ENCODE data around the gene EPHB2.

EPHB2 gene

GRCh38 chr1:22966309-22966708 lies 255.7 kb downstream of the EPHB2 start:
- no peak overlapping the region for H3K4me2 ChIP-seq (ENCODE audit: low read depth, low read length, poor library complexity, severe bottlenecking)

GRCh38 chr1:22967833-22968232 lies 257.2 kb downstream of the EPHB2 start:
- Histone ChIP-seq H2AFZ (ENCODE audit: low read length) (no peak overlapping the region), H3K9me2 (replicated peaks; ENCODE audit: low read depth, low read length) (no peaks in the 10 kb centered on the region), H3K9ac (ENCODE audit: low read depth, low read length, poor library complexity, severe bottlenecking) (no peak overlapping the region), H3F3A (ENCODE audit: low read depth) (no peaks in the 10 kb centered on the region), H4K20me1 (ENCODE audit: insufficient read depth, low read length, poor library complexity, severe bottlenecking) (no peaks in the 10 kb centered on the region), H3K4me3 (ENCODE audit: low read length, poor library complexity, severe bottlenecking) (no peak overlapping the region), H3K79me2 (ENCODE audit: insufficient read depth, low read length) (no peaks in the 10 kb centered on the region), H3K9me3 (ENCODE audit: insufficient read depth, low read depth, low read length) (no peaks in the 10 kb centered on the region), H3K27me3 (ENCODE audit: insufficient read depth, low read length, poor library complexity, severe bottlenecking) (peaks cover 17% of the 10 kb centered on the region), H3K36me3 (ENCODE audit: insufficient read depth, low read length) (no peaks in the 10 kb centered on the region), H3K4me1 (ENCODE audit: insufficient read depth, low read length, poor library complexity, severe bottlenecking) (no peaks in the 10 kb centered on the region), H3K4me2 (ENCODE audit: low read depth, low read length, poor library complexity, severe bottlenecking) (no peak overlapping the region)
- no peak for TF ChIP-seq EZH2phosphoT487 (IDR thresholded peaks at IDR 0.05; ENCODE audit: borderline replicate concordance)
- TF ChIP-seq CTCF (conservative IDR thresholded peaks at IDR 0.05; ENCODE audit: low read length) = no peak

More at GRCh38 chr1:22966309-22966708, 255.7 kb downstream of the EPHB2 start:
- Histone ChIP-seq H3K4me3 (ENCODE audit: low read length, poor library complexity, severe bottlenecking) (no peak overlapping the region), H3F3A (ENCODE audit: low read depth) (no peaks in the 10 kb centered on the region), H3K9me3 (ENCODE audit: insufficient read depth, low read depth, low read length) (no peaks in the 10 kb centered on the region), H2AFZ (ENCODE audit: low read length) (no peak overlapping the region), H4K20me1 (ENCODE audit: insufficient read depth, low read length, poor library complexity, severe bottlenecking) (no peaks in the 10 kb centered on the region), H3K79me2 (ENCODE audit: insufficient read depth, low read length) (no peaks in the 10 kb centered on the region), H3K27me3 (ENCODE audit: insufficient read depth, low read length, poor library complexity, severe bottlenecking) (peaks cover 17% of the 10 kb centered on the region), H3K9me2 (replicated peaks; ENCODE audit: low read depth, low read length) (no peaks in the 10 kb centered on the region), H3K4me1 (ENCODE audit: insufficient read depth, low read length, poor library complexity, severe bottlenecking) (no peaks in the 10 kb centered on the region), H3K36me3 (ENCODE audit: insufficient read depth, low read length) (no peaks in the 10 kb centered on the region), H3K9ac (ENCODE audit: low read depth, low read length, poor library complexity, severe bottlenecking) (no peak overlapping the region)
- TF ChIP-seq EZH2phosphoT487 (IDR thresholded peaks at IDR 0.05; ENCODE audit: borderline replicate concordance) = no peak
- TF ChIP-seq CTCF (conservative IDR thresholded peaks at IDR 0.05; ENCODE audit: low read length) = no peak

- TF ChIP-seq EZH2phosphoT487 (IDR thresholded peaks at IDR 0.05; ENCODE audit: borderline replicate concordance) (no peak), CTCF (conservative IDR thresholded peaks at IDR 0.05; ENCODE audit: low read length) (no peak)
These were observed 258.7 kb downstream of the EPHB2 start for GRCh38 chr1:22969304-22969709.

More at GRCh38 chr1:22969304-22969709, 258.7 kb downstream of the EPHB2 start:
- no peaks in the 10 kb centered on the region for H3K9me2 ChIP-seq (replicated peaks; ENCODE audit: low read depth, low read length)
- H3K4me2 ChIP-seq (ENCODE audit: low read depth, low read length, poor library complexity, severe bottlenecking) = no peak overlapping the region
- no peaks in the 10 kb centered on the region for H3K36me3 ChIP-seq (ENCODE audit: insufficient read depth, low read length)
- H2AFZ ChIP-seq (ENCODE audit: low read length) = no peak overlapping the region
- H3K9me3 ChIP-seq (ENCODE audit: insufficient read depth, low read depth, low read length) = no peaks in the 10 kb centered on the region
- no peaks in the 10 kb centered on the region for H3F3A ChIP-seq (ENCODE audit: low read depth)
- H3K9ac ChIP-seq (ENCODE audit: low read depth, low read length, poor library complexity, severe bottlenecking) = no peak overlapping the region
- H3K79me2 ChIP-seq (ENCODE audit: insufficient read depth, low read length) = no peaks in the 10 kb centered on the region
- no peaks in the 10 kb centered on the region for H3K4me1 ChIP-seq (ENCODE audit: insufficient read depth, low read length, poor library complexity, severe bottlenecking)
- H3K4me3 ChIP-seq (ENCODE audit: low read length, poor library complexity, severe bottlenecking) = no peak overlapping the region
- peaks cover 17% of the 10 kb centered on the region for H3K27me3 ChIP-seq (ENCODE audit: insufficient read depth, low read length, poor library complexity, severe bottlenecking)
- no peaks in the 10 kb centered on the region for H4K20me1 ChIP-seq (ENCODE audit: insufficient read depth, low read length, poor library complexity, severe bottlenecking)

Data from Loucy (cell line).